GM12801 (cell line): ENCODE results near the gene DCAF8.

Experiments
- TF ChIP-seq, protein P1 (sequence below): IDR thresholded peaks from one replicate; pipeline ENCODE4 v1.5.1; 2011; ENCODE audit warnings: control low read depth; ENCODE audit not compliant: insufficient read length; ENCODE audit errors: extremely low read depth

DCAF8 gene

DNA sequence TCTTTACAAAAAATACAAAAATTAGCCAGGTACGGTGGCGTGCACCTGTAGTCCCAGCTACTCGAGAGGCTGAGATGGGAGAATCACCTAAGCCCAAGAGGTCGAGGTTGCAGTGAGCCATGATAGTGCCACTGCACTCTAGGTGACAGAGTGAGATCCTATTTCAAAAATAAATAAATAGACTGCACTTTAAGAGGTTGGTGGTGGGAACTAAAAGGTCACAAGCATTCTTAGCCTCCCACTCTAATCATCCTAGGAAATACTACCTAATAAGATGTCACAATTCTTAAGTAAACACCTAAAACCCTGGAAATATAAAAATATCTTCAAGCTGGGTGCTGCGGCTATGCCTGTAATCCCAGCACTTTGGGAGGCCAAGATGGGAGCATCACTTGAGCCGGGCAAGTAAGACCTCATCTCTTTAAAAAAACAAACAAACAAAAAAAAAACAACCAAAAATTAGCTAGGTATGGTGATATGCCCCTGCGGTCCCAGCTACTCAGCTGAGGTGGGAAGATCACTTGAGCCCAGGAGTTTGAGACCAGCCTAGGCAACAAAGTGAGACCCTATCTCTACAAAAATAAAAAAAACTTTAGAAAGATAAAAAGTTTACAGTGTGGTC lies 4.1 kb downstream of the DCAF8 start:
- TF ChIP-seq, protein P1, sequence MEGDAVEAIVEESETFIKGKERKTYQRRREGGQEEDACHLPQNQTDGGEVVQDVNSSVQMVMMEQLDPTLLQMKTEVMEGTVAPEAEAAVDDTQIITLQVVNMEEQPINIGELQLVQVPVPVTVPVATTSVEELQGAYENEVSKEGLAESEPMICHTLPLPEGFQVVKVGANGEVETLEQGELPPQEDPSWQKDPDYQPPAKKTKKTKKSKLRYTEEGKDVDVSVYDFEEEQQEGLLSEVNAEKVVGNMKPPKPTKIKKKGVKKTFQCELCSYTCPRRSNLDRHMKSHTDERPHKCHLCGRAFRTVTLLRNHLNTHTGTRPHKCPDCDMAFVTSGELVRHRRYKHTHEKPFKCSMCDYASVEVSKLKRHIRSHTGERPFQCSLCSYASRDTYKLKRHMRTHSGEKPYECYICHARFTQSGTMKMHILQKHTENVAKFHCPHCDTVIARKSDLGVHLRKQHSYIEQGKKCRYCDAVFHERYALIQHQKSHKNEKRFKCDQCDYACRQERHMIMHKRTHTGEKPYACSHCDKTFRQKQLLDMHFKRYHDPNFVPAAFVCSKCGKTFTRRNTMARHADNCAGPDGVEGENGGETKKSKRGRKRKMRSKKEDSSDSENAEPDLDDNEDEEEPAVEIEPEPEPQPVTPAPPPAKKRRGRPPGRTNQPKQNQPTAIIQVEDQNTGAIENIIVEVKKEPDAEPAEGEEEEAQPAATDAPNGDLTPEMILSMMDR, result no peak

DNA sequence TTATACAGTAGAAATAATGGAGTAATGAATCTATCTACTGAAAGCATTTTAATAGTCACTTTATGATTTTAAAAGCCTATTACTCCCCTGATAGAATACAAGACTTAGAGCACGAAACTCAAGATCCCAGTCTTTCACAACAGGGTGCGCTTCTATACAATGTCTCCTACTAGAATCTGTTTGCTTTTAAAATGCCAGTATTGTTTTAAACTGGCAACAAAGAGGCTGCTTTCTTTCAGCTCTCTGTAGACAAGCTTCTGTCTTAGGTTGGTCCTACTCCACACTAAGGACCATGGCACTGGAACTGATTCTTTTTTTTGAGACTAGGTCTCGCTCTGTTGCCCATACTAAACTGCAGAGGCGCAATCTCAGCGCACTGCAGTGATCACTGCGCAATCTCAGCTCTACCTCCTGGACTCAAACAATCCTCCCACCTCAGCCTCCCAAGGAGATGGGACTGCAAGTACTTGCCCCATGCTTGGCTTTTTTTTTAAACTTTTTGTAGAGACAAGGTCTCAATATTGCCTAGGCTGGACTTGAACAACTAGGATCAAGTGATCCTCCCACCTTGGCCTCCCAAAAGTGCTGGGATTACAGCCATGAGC lies 4.8 kb downstream of the DCAF8 start:
- TF ChIP-seq, protein P1, result no peak

DNA sequence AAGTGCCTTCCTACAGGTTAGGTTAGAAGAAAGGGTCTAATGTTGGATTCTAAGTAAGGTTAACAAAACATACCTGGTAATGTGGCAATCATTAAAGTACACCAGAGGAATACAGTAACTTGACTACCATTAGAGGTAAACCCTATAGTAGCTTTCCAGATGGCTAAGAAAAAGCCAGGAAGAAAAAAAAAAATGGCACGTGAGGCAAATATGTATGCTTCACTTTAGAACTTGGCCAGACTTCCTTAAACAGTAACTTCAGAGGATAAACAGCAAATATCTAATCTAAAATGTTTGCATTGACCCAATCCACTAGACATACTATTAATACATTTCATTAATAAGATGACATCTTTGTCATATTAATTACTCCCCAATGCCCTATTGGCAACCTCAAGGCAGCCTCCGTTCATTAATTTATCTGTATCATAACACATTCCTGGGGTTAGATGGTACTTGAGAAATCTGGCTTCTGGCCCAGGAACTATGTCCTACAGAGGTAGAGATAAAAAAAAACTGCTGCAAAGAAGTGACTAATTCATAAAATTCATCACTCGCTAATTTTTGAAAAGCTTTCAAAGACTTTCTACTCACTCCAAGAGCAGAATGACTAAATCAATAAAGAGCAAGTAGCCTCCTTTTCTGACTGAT lies 5.8 kb downstream of the DCAF8 start:
- TF ChIP-seq, protein P1, result no peak

DNA sequence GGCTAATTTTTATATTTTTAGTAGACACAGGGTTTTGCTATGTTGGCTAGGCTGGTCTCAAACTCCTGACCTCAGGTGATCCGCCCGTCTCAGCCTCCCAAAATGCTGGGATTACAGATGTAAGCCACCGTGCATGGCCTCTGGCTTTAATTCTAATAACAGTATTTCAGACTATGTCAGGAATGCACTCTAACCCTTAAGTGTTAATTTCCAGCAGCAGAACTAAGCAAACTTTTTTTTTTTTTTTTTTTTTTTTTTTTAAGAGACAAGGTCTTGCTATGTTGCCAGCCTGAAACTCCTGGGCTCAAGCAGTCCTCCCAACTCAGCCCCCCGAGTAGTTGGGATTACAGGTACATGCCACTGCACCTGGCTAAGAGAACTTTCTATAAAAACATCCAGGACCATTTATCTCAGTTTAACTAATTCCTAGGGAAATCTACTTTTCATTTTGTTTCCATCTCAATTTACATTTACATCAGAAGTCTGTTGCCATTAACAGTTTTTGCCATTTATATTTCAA lies 6.5 kb downstream of the DCAF8 start:
- TF ChIP-seq, protein P1, result no peak

DNA sequence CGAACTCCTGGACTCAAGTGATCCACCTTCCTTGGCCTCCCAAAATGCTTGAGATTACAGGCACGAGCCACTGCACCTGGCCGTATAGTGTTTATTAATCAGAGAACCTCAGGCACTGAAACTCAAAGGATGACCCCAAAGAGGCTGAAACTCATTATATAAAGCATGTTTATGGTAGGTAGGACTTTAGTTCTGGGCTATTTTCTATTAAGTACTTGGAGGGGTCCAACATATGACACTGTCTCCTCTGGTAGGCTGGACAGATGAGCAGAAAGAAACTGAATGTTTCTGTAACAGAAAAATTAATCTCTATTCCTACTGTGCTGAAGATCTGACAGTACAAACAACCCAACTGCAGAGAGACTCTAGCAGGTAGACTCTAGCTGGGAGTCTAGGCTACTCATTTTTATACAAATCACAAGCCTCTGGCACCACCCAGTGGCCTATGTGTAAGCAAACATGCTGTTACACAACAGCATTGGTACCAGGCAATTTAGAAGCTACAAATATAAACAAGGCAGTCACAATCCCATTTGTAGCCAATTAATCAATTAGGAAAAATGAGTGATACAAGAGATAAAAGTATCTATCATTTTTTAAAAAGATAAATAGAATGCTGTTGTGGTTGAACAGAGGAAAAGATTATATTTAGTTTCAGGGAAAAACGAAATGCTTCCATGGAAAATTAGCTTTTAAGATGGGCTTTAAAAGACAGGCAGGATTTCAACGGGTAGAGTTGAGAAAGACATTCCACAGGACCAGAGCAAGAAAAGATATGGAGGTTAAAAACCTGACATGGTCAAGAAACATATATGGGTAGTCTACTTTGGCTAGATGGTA lies 10.4 kb downstream of the DCAF8 start:
- TF ChIP-seq, protein P1, result no peak

DNA sequence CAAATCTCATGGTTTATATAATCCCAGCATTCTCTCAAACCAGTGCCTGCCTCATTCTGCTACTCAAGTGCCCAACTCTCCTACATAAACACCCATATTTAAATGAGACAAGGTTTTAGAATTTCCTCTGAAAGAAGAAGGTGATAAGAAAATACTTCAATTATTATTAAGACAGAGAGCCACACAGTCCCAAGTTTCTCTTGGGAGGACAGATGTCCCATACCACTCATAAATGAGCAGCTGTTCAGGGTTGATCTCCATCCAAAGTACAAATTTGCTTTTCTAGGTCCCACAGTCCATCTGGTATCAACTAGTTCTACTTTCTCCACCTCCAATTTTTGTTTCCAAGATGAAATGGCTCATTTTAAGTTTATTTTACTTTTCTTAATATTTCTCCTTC lies 11.3 kb downstream of the DCAF8 start:
- TF ChIP-seq, protein P1, result no peak

DNA sequence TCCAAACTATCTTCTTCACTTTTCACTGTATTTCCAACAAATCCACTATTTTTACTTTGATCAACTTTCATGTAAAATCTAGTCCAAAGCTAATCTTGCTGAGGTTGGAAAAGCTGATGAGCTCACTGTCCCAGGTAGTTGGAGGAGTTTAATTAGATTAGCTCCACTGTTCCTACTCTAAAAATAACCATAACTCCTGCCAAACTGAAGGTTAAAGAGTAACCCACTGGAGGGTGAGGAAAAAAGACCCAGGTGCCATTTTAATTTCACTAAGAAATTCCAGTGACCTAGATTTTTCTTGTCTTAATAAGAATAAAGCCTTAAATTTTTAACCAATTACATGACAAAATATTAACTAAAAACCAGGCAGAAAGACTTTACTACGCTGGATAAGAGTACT lies 15.3 kb downstream of the DCAF8 start:
- TF ChIP-seq, protein P1, result no peak
